ENCODE measurements around the gene TEX10. TPM values are rescaled to one million over a fixed set of nuclear protein-coding genes. Genes with fewer than 3 reads are reported as not detected.

TEX10 gene
- polyA plus RNA-seq, 2 of the 4 experiments (the other 2 are of a cell fraction), result 22.1 to 37.0 TPM

- FAIRE-seq (no peak), ATAC-seq (no peak), DNase-seq (ENCODE audit: low read depth in 1 of 2, low spot score in 1 of 2) (no peak)
- CTCF ChIA-PET, result interaction anchor here (1.0 to 1.4 kb wide), 3 partner anchors 58 to 118 kb away, joined by 3 to 4 read pairs (median 3); partner anchors contain the start of gene MSANTD3
- Histone ChIP-seq H3K4me3 (no peak overlapping the region), H3K4me2 (no peak overlapping the region), H3K4me1 (0 out of 3 replicates have a peak, but pooled peaks cover 4% of the 10 kb centered on the region), H3K9me3 (no peaks in the 10 kb centered on the region), H3K27ac (no peak overlapping the region)
- no peak for TF ChIP-seq NFE2L2 (conservative IDR thresholded peaks at IDR 0.05; ENCODE audit: low read length)
- TF ChIP-seq HOXA7 (CRISPR knock-in tag; IDR thresholded peaks at IDR 0.05), result no peak
- TF ChIP-seq, protein P1, sequence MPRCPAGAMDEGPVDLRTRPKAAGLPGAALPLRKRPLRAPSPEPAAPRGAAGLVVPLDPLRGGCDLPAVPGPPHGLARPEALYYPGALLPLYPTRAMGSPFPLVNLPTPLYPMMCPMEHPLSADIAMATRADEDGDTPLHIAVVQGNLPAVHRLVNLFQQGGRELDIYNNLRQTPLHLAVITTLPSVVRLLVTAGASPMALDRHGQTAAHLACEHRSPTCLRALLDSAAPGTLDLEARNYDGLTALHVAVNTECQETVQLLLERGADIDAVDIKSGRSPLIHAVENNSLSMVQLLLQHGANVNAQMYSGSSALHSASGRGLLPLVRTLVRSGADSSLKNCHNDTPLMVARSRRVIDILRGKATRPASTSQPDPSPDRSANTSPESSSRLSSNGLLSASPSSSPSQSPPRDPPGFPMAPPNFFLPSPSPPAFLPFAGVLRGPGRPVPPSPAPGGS (IDR thresholded peaks at IDR 0.05), result no peak
- no peak for TF ChIP-seq HES2 (IDR thresholded peaks at IDR 0.05)
- WGBS (ENCODE audit: missing lambda C conversion rate), result 85% methylated on average over 9 of the region's 9 CpGs
- POLR2A ChIA-PET, result interaction anchor here (1.0 kb wide), 1 partner anchor 12 kb away, joined by 3 read pairs; no protein-coding TSS in a partner anchor
These were observed 15.9 kb upstream of the TEX10 start for GRCh38 chr9:100368672-100369071.

- no peak overlapping the region for H3K4me2 ChIP-seq
- H3K27ac ChIP-seq, result no peak overlapping the region
- POLR2A ChIA-PET, result no interaction called here
- DNase-seq (ENCODE audit: low read depth in 1 of 2, low spot score in 1 of 2), result no peak
- WGBS (ENCODE audit: missing lambda C conversion rate), result 76% methylated on average over 5 of the region's 5 CpGs
- H3K9me3 ChIP-seq, result no peaks in the 10 kb centered on the region
- H3K4me1 ChIP-seq, result 0 out of 3 replicates have a peak, but pooled peaks cover 4% of the 10 kb centered on the region
- no peak for ATAC-seq
- TF ChIP-seq KDM5A (IDR thresholded peaks at IDR 0.05) (no peak), TFCP2L1 (CRISPR knock-in tag; IDR thresholded peaks at IDR 0.05) (no peak), CBX8 (IDR thresholded peaks at IDR 0.05) (no peak), HOXA7 (CRISPR knock-in tag; IDR thresholded peaks at IDR 0.05) (no peak), BHLHE40 (IDR thresholded peaks at IDR 0.05; ENCODE audit: low read depth, low read length) (no peak), RARB (CRISPR knock-in tag; IDR thresholded peaks at IDR 0.05) (no peak), MYC (IDR thresholded peaks at IDR 0.05; ENCODE audit: borderline replicate concordance, low read length) (no peak), FOXS1 (CRISPR knock-in tag; IDR thresholded peaks at IDR 0.05) (no peak), NPAS2 (CRISPR knock-in tag; IDR thresholded peaks at IDR 0.05; ENCODE audit: borderline replicate concordance) (no peak), FOSB (CRISPR knock-in tag; IDR thresholded peaks at IDR 0.05) (no peak), HES2 (IDR thresholded peaks at IDR 0.05) (no peak), MAFK (IDR thresholded peaks at IDR 0.05; ENCODE audit: partially characterized antibody) (no peak), FOSL2 (IDR thresholded peaks at IDR 0.05) (no peak), FOSL2 (CRISPR knock-in tag; IDR thresholded peaks at IDR 0.05) (no peak), MAZ (IDR thresholded peaks at IDR 0.05; ENCODE audit: borderline replicate concordance, low read depth, low read length) (no peak), CBX2 (IDR thresholded peaks at IDR 0.05; ENCODE audit: borderline replicate concordance, low read depth) (no peak)
- TF ChIP-seq, protein P2, sequence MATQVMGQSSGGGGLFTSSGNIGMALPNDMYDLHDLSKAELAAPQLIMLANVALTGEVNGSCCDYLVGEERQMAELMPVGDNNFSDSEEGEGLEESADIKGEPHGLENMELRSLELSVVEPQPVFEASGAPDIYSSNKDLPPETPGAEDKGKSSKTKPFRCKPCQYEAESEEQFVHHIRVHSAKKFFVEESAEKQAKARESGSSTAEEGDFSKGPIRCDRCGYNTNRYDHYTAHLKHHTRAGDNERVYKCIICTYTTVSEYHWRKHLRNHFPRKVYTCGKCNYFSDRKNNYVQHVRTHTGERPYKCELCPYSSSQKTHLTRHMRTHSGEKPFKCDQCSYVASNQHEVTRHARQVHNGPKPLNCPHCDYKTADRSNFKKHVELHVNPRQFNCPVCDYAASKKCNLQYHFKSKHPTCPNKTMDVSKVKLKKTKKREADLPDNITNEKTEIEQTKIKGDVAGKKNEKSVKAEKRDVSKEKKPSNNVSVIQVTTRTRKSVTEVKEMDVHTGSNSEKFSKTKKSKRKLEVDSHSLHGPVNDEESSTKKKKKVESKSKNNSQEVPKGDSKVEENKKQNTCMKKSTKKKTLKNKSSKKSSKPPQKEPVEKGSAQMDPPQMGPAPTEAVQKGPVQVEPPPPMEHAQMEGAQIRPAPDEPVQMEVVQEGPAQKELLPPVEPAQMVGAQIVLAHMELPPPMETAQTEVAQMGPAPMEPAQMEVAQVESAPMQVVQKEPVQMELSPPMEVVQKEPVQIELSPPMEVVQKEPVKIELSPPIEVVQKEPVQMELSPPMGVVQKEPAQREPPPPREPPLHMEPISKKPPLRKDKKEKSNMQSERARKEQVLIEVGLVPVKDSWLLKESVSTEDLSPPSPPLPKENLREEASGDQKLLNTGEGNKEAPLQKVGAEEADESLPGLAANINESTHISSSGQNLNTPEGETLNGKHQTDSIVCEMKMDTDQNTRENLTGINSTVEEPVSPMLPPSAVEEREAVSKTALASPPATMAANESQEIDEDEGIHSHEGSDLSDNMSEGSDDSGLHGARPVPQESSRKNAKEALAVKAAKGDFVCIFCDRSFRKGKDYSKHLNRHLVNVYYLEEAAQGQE (IDR thresholded peaks at IDR 0.05), result no peak
- CTCF ChIA-PET, result interaction anchor here (1.1 kb wide), 1 partner anchor 17 kb away, joined by 3 read pairs; no protein-coding TSS in a partner anchor
- no peak overlapping the region for H3K4me3 ChIP-seq
- FAIRE-seq, result no peak
These were observed 13.4 kb upstream of the TEX10 start for GRCh38 chr9:100366121-100366520.
